Esophagus squamous epithelium (tissue), 5 donors: ENCODE measurements around the gene BUB1. TPM values are rescaled to one million over a fixed set of nuclear protein-coding genes. Genes with fewer than 3 reads are reported as not detected.

Experiments
- DNase-seq: peaks from one replicate; lab custom pipeline; 2025; lab: John Stamatoyannopoulos, UW
- H3K27ac ChIP-seq, 4 donors: fragments of 200-600 bp; sonication (generic); one replicate each; pipeline ENCODE4 v1.5.1; 2016 to 2019; ENCODE audit warnings: mild to moderate bottlenecking in 1 of 4
- H3K27me3 ChIP-seq, 4 donors: fragments of 200-600 bp; sonication (generic); 1 replicate in 3 of 4; 2 replicates in 1 of 4; pipeline versions ENCODE4 v1.5.1 to v1.6.0; 2017 to 2021; ENCODE audit warnings: antibody characterized with exemption in 1 of 4
- H3K36me3 ChIP-seq, 3 donors: fragments of 200-600 bp; sonication (generic); one replicate each; pipeline ENCODE4 v1.5.1; 2016 to 2019
- H3K4me1 ChIP-seq, 3 donors: fragments of 200-600 bp; sonication (generic); one replicate each; pipeline ENCODE4 v1.5.1; 2017 to 2019
- H3K4me3 ChIP-seq, 4 donors: fragments of 200-600 bp; sonication (generic); 1 replicate in 3 of 4; 2 replicates in 1 of 4; pipeline ENCODE4 v1.5.1; 2016 to 2019; ENCODE audit warnings: mild to moderate bottlenecking in 2 of 4, moderate library complexity in 1 of 4
- H3K9me3 ChIP-seq, 3 donors: fragments of 200-600 bp; sonication (generic); one replicate each; pipeline ENCODE4 v1.5.1; 2016 to 2019
- CTCF ChIP-seq, 6 experiments: fragments of 450-650 bp in 4 of 6; fragments of 200-600 bp in 2 of 6; sonication (generic) in 2 of 6; IDR thresholded peaks; one replicate each; pipeline ENCODE4 v1.5.1; 2016 to 2019; ENCODE audit warnings: antibody characterized with exemption in 6 of 6, mild to moderate bottlenecking in 4 of 6, moderate library complexity in 4 of 6
- POLR2A ChIP-seq, 4 donors: fragments of 450-650 bp; IDR thresholded peaks; one replicate each; pipeline ENCODE4 v1.6.1; 2017; ENCODE audit warnings: antibody characterized with exemption in 4 of 4, mild to moderate bottlenecking in 4 of 4, moderate library complexity in 3 of 4
- WGBS, 2 donors: methylation state at CpG; one replicate each; pipeline ENCODE4 v1.1.5; 2018; 5-methylcytosine and 5-hydroxymethylcytosine counted together
- intact Hi-C: fragments of 100-400 bp; cut with DNase I; formaldehyde crosslinking; loops from one replicate; pipeline ENCODE4 v1.15.0; 2022
- total RNA-seq, 4 donors: library from RNA; depleted of rRNA; stranded (reverse); fragments of >200 nt; gene quantifications; one replicate each; pipeline ENCODE4 v1.1.0, GENCODE V29; 2016
- donor health status: DM: yes; HTN: yes; CAD: no.

Gene BUB1
- total RNA-seq, result 10 to 100 TPM in 2 of 4 donors, 1 to 10 TPM in 2; 4.9 to 26.5 (median 11.6) TPM

- TF ChIP-seq CTCF (IDR thresholded peaks at IDR 0.05) (no peak), POLR2A (IDR thresholded peaks at IDR 0.05) (peak in 3 of 4 donors; percentile 53 to 85 (median 71))
- intact Hi-C loops, result no loop called here
- 0 to 1% methylated on average over 32 to 34 of the region's 58 CpGs for WGBS, 2 donors
- no peaks in the 10 kb centered on the region for H3K27me3 ChIP-seq
- peaks cover 0 to 7% (median 0%) of the 10 kb centered on the region in 3 donors for H3K36me3 ChIP-seq
- H3K4me3 ChIP-seq, result peak within 1 kb of the TSS; percentile 61 to 79 (median 71)
- peaks cover 0 to 32% (median 10%) of the 10 kb centered on the region in 3 donors for H3K4me1 ChIP-seq
- H3K9me3 ChIP-seq, result no peaks in the 10 kb centered on the region
- peak; percentile 72 for DNase-seq
- H3K27ac ChIP-seq, result peak within 1 kb of the TSS; percentile 81 to 93 (median 88)
Measured at GRCh38 chr2:110677530-110678456, at the start of gene BUB1. Gene BUB1, minus strand, starts transcription at chr2:110678063. Its CDS starts 68 bp downstream, at chr2:110677995.

- no peaks in the 10 kb centered on the region for H3K4me1 ChIP-seq
- H3K27ac ChIP-seq, result no peak overlapping the region
- WGBS, 2 donors, result 80% methylated on average over 2 of the region's 2 CpGs; no CpG with 5 or more reads in 1 of the 2 donors
- H3K9me3 ChIP-seq, result no peaks in the 10 kb centered on the region
- intact Hi-C loops, result no loop called here
- no peak for DNase-seq
- H3K36me3 ChIP-seq, result no peaks in the 10 kb centered on the region
- TF ChIP-seq POLR2A (IDR thresholded peaks at IDR 0.05), result no peak
- no peak overlapping the region for H3K4me3 ChIP-seq
- peaks cover 0 to 30% (median under 1%) of the 10 kb centered on the region in 4 donors for H3K27me3 ChIP-seq
Measured at GRCh38 chr2:110726285-110726684, 48.4 kb upstream of the BUB1 start.

- H3K4me3 ChIP-seq, result no peak overlapping the region
- WGBS, 2 donors, result 69 to 90% methylated on average over 2 to 3 of the region's 3 CpGs
- TF ChIP-seq CTCF (IDR thresholded peaks at IDR 0.05) (no peak), POLR2A (IDR thresholded peaks at IDR 0.05) (no peak)
- no peak for DNase-seq
- H3K4me1 ChIP-seq, result no peaks in the 10 kb centered on the region
- intact Hi-C loops, result no loop called here
- H3K27me3 ChIP-seq, result peaks cover 0 to 25% (median 0%) of the 10 kb centered on the region in 4 donors
- H3K9me3 ChIP-seq, result no peaks in the 10 kb centered on the region
- H3K36me3 ChIP-seq, result no peaks in the 10 kb centered on the region
- no peak overlapping the region for H3K27ac ChIP-seq
Measured at GRCh38 chr2:110725859-110726258, 48.0 kb upstream of the BUB1 start.

GRCh38 chr2:110725370-110725769 lies 47.5 kb upstream of the BUB1 start:
- TF ChIP-seq CTCF (IDR thresholded peaks at IDR 0.05) (no peak), POLR2A (IDR thresholded peaks at IDR 0.05) (no peak)
- Histone ChIP-seq H3K27me3 (peaks cover 0 to 22% (median 0%) of the 10 kb centered on the region in 4 donors), H3K4me1 (no peaks in the 10 kb centered on the region), H3K27ac (no peak overlapping the region), H3K9me3 (no peaks in the 10 kb centered on the region), H3K36me3 (no peaks in the 10 kb centered on the region), H3K4me3 (no peak overlapping the region)
- no peak for DNase-seq
- 91 to 92% methylated on average over 9 of the region's 9 CpGs for WGBS, 2 donors
- intact Hi-C loops, result no loop called here

GRCh38 chr2:110724820-110725219 lies 47.0 kb upstream of the BUB1 start:
- TF ChIP-seq POLR2A (IDR thresholded peaks at IDR 0.05), result no peak
- TF ChIP-seq CTCF (IDR thresholded peaks at IDR 0.05), result no peak
- H3K4me3 ChIP-seq, result no peak overlapping the region
- intact Hi-C loops, result no loop called here
- H3K27ac ChIP-seq, result no peak overlapping the region
- H3K27me3 ChIP-seq, result peaks cover 0 to 22% (median 0%) of the 10 kb centered on the region in 4 donors
- no peaks in the 10 kb centered on the region for H3K4me1 ChIP-seq
- no peaks in the 10 kb centered on the region for H3K9me3 ChIP-seq
- H3K36me3 ChIP-seq, result no peaks in the 10 kb centered on the region
- DNase-seq, result no peak
- 66 to 68% methylated on average over 2 of the region's 2 CpGs for WGBS, 2 donors
